ENCODE data around the gene JAG1. TPM values are rescaled to one million over a fixed set of nuclear protein-coding genes. Genes with fewer than 3 reads are reported as not detected.
A peak's percentile ranks its signal among the peaks of the same experiment; 100 is the strongest.

JAG1 gene
- total and polyA plus RNA-seq, 4 donors, result 11.9 to 70.3 (median 46.8) TPM

DNA sequence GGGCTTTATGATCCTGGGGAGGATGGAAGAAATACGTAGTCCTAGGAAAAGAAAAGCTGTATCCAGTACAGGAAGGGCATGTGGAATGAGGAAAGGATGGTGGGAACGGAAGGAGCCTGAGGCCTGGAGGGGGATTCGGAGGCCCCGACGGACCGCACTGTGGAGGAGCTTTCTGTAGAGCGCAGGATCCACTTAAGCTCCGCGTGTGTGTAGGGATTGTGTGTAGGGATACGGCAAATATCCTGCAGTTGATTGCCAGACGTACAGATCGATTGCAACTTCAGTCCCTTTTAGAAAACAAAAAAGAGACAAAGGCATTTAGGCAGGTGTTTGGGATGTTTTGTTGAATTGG is 32.6 kb upstream of the JAG1 start:
- Histone ChIP-seq H3K4me1 (ENCODE audit: control insufficient read depth in 5 of 5, insufficient read depth in 5 of 5, low read length in 5 of 5) (peaks cover 0 to 9% (median 5%) of the 10 kb centered on the region in 5 donors), H3K9ac (ENCODE audit: insufficient read depth in 1 of 2, low read length in 2 of 2) (no peak overlapping the region), H3K27ac (ENCODE audit: low read depth in 1 of 2, low read length in 1 of 2) (no peak overlapping the region), H3K4me3 (no peak overlapping the region), H3K36me3 (ENCODE audit: control insufficient read depth in 4 of 4, insufficient read depth in 4 of 4, low read length in 4 of 4) (no peaks in the 10 kb centered on the region), H3K9me3 (ENCODE audit: control insufficient read depth in 4 of 4, insufficient read depth in 3 of 4, low read length in 3 of 4) (no peaks in the 10 kb centered on the region), H3K27me3 (ENCODE audit: control insufficient read depth in 3 of 3, insufficient read depth in 3 of 3, low read length in 2 of 3) (no peaks in the 10 kb centered on the region)
- WGBS, 2 donors, result 97% methylated on average over 12 of the region's 12 CpGs
- ATAC-seq (ENCODE audit: insufficient read depth, low FRiP score) (no peak), DNase-seq (no peak)
- TF ChIP-seq, protein P1, sequence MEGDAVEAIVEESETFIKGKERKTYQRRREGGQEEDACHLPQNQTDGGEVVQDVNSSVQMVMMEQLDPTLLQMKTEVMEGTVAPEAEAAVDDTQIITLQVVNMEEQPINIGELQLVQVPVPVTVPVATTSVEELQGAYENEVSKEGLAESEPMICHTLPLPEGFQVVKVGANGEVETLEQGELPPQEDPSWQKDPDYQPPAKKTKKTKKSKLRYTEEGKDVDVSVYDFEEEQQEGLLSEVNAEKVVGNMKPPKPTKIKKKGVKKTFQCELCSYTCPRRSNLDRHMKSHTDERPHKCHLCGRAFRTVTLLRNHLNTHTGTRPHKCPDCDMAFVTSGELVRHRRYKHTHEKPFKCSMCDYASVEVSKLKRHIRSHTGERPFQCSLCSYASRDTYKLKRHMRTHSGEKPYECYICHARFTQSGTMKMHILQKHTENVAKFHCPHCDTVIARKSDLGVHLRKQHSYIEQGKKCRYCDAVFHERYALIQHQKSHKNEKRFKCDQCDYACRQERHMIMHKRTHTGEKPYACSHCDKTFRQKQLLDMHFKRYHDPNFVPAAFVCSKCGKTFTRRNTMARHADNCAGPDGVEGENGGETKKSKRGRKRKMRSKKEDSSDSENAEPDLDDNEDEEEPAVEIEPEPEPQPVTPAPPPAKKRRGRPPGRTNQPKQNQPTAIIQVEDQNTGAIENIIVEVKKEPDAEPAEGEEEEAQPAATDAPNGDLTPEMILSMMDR (IDR thresholded peaks at IDR 0.05; ENCODE audit: control extremely low read depth, extremely low read depth), result no peak

GRCh38 chr20:10705801-10706459 is 32.1 kb upstream of the JAG1 start:
- Histone ChIP-seq H3K27ac (ENCODE audit: low read depth in 1 of 2, low read length in 1 of 2) (no peak overlapping the region), H3K4me3 (no peak overlapping the region), H3K27me3 (ENCODE audit: control insufficient read depth in 3 of 3, insufficient read depth in 3 of 3, low read length in 2 of 3) (no peaks in the 10 kb centered on the region), H3K9ac (ENCODE audit: insufficient read depth in 1 of 2, low read length in 2 of 2) (no peak overlapping the region), H3K9me3 (ENCODE audit: control insufficient read depth in 4 of 4, insufficient read depth in 3 of 4, low read length in 3 of 4) (no peaks in the 10 kb centered on the region), H3K4me1 (ENCODE audit: control insufficient read depth in 5 of 5, insufficient read depth in 5 of 5, low read length in 5 of 5) (peaks cover 0 to 6% (median 2%) of the 10 kb centered on the region in 5 donors), H3K36me3 (ENCODE audit: control insufficient read depth in 4 of 4, insufficient read depth in 4 of 4, low read length in 4 of 4) (no peaks in the 10 kb centered on the region)
- TF ChIP-seq, protein P1 (IDR thresholded peaks at IDR 0.05; ENCODE audit: control extremely low read depth, extremely low read depth), result no peak
- ATAC-seq (ENCODE audit: insufficient read depth, low FRiP score) (no peak), DNase-seq (no peak)
- WGBS, 2 donors, result 92 to 94% methylated on average over 16 of the region's 16 CpGs

GRCh38 chr20:10701607-10702006 is 27.8 kb upstream of the JAG1 start:
- H3K27me3 ChIP-seq (ENCODE audit: control insufficient read depth in 3 of 3, insufficient read depth in 3 of 3, low read length in 2 of 3), result no peaks in the 10 kb centered on the region
- H3K36me3 ChIP-seq (ENCODE audit: control insufficient read depth in 4 of 4, insufficient read depth in 4 of 4, low read length in 4 of 4), result no peaks in the 10 kb centered on the region
- no peaks in the 10 kb centered on the region for H3K4me1 ChIP-seq (ENCODE audit: control insufficient read depth in 5 of 5, insufficient read depth in 5 of 5, low read length in 5 of 5)
- H3K9me3 ChIP-seq (ENCODE audit: control insufficient read depth in 4 of 4, insufficient read depth in 3 of 4, low read length in 3 of 4), result peaks cover 0 to 2% (median 0%) of the 10 kb centered on the region in 4 donors
- H3K9ac ChIP-seq (ENCODE audit: insufficient read depth in 1 of 2, low read length in 2 of 2), result no peak overlapping the region
- TF ChIP-seq, protein P1 (IDR thresholded peaks at IDR 0.05; ENCODE audit: control extremely low read depth, extremely low read depth), result no peak
- no peak overlapping the region for H3K4me3 ChIP-seq
- ATAC-seq (ENCODE audit: insufficient read depth, low FRiP score) (no peak), DNase-seq (no peak)
- no peak overlapping the region for H3K27ac ChIP-seq (ENCODE audit: low read depth in 1 of 2, low read length in 1 of 2)
- 97 to 99% methylated on average over 1 of the region's 1 CpG for WGBS, 2 donors

DNA sequence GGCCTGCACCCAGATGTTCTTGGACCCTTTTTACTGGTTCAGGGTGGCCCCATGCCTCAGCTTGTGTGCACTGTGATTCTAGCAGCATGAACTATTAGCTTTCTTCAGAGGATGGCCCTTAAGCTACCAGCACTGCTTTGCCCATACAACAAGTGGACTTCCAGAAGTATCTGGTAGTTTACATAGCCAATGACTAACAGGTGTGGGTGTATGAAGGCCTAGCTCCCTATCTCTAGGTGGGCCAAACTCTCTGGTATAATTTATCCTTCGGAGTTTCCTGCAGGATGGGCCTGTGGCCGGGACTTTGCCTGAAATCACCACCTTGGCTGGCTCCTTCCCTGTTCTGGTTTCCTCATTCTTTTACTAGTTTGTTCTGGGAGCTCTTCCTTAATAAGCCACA is 26.1 kb upstream of the JAG1 start:
- no peak for ATAC-seq (ENCODE audit: insufficient read depth, low FRiP score)
- 66 to 88% methylated on average over 2 of the region's 2 CpGs for WGBS, 2 donors
- H3K27me3 ChIP-seq (ENCODE audit: control insufficient read depth in 3 of 3, insufficient read depth in 3 of 3, low read length in 2 of 3), result no peaks in the 10 kb centered on the region

More for the DNA sequence above, 26.1 kb upstream of the JAG1 start:
- Histone ChIP-seq H3K4me1 (ENCODE audit: control insufficient read depth in 5 of 5, insufficient read depth in 5 of 5, low read length in 5 of 5) (no peaks in the 10 kb centered on the region), H3K27ac (ENCODE audit: low read depth in 1 of 2, low read length in 1 of 2) (peak overlapping the region in 1 of 2 donors; percentile 5), H3K9me3 (ENCODE audit: control insufficient read depth in 4 of 4, insufficient read depth in 3 of 4, low read length in 3 of 4) (peaks cover 0 to 2% (median 0%) of the 10 kb centered on the region in 4 donors), H3K36me3 (ENCODE audit: control insufficient read depth in 4 of 4, insufficient read depth in 4 of 4, low read length in 4 of 4) (no peaks in the 10 kb centered on the region), H3K9ac (ENCODE audit: insufficient read depth in 1 of 2, low read length in 2 of 2) (no peak overlapping the region), H3K4me3 (no peak overlapping the region)
- DNase-seq, result no peak
- TF ChIP-seq, protein P1 (IDR thresholded peaks at IDR 0.05; ENCODE audit: control extremely low read depth, extremely low read depth), result no peak
